ENCODE data around the gene IL25. TPM values are rescaled to one million over a fixed set of nuclear protein-coding genes. Genes with fewer than 3 reads are reported as not detected.
"Not testable (repeated sequence)": the region's sequence is repeated elsewhere in the genome, so short reads cannot be mapped to it uniquely, and the experiment has no call there.

IL25 gene
- total RNA-seq, 2 donors from 2014 or later, result not detected

GRCh38 chr14:23396126-23396525 lies 23.5 kb downstream of the IL25 start:
- no peaks in the 10 kb centered on the region for H3K4me1 Mint-ChIP-seq (ENCODE audit: low read depth)
- ATAC-seq (replicated peaks in 1 of 2) (no peak), DNase-seq (no peak)
- no peaks in the 10 kb centered on the region for H3K36me3 Mint-ChIP-seq (ENCODE audit: insufficient read depth in 2 of 2)
- H3K27ac Mint-ChIP-seq, result no peak overlapping the region
- H3K9me3 Mint-ChIP-seq, result no peaks in the 10 kb centered on the region
- no peak overlapping the region for H3K4me3 Mint-ChIP-seq
- no peaks in the 10 kb centered on the region for H3K27me3 Mint-ChIP-seq (ENCODE audit: low read depth)

GRCh38 chr14:23396781-23397407 lies 24.3 kb downstream of the IL25 start:
- Mint-ChIP-seq H3K4me1 (ENCODE audit: low read depth) (no peaks in the 10 kb centered on the region), H3K27me3 (ENCODE audit: low read depth) (no peaks in the 10 kb centered on the region), H3K27ac (no peak overlapping the region), H3K36me3 (ENCODE audit: insufficient read depth in 2 of 2) (no peaks in the 10 kb centered on the region), H3K4me3 (no peak overlapping the region), H3K9me3 (no peaks in the 10 kb centered on the region)
- ATAC-seq (replicated peaks in 1 of 2) (no peak), DNase-seq (no peak)

GRCh38 chr14:23398348-23398747 lies 25.7 kb downstream of the IL25 start:
- Mint-ChIP-seq H3K4me3 (no peak overlapping the region), H3K36me3 (ENCODE audit: insufficient read depth in 2 of 2) (no peaks in the 10 kb centered on the region), H3K9me3 (no peaks in the 10 kb centered on the region), H3K4me1 (ENCODE audit: low read depth) (no peaks in the 10 kb centered on the region), H3K27ac (no peak overlapping the region), H3K27me3 (ENCODE audit: low read depth) (peaks cover 9% of the 10 kb centered on the region)
- ATAC-seq (replicated peaks in 1 of 2), result no peak
- no peak for DNase-seq

GRCh38 chr14:23399136-23399535 lies 26.5 kb downstream of the IL25 start:
- no peak overlapping the region for H3K4me3 Mint-ChIP-seq
- peaks cover 9% of the 10 kb centered on the region for H3K27me3 Mint-ChIP-seq (ENCODE audit: low read depth)
- no peak for DNase-seq
- no peaks in the 10 kb centered on the region for H3K9me3 Mint-ChIP-seq
- no peak overlapping the region for H3K27ac Mint-ChIP-seq
- ATAC-seq (replicated peaks in 1 of 2), result no peak
- no peaks in the 10 kb centered on the region for H3K4me1 Mint-ChIP-seq (ENCODE audit: low read depth)
- no peaks in the 10 kb centered on the region for H3K36me3 Mint-ChIP-seq (ENCODE audit: insufficient read depth in 2 of 2)

GRCh38 chr14:23399591-23399990 lies 27.0 kb downstream of the IL25 start:
- Mint-ChIP-seq H3K36me3 (ENCODE audit: insufficient read depth in 2 of 2) (no peaks in the 10 kb centered on the region), H3K9me3 (no peaks in the 10 kb centered on the region), H3K27ac (no peak overlapping the region), H3K27me3 (ENCODE audit: low read depth) (peaks cover 9% of the 10 kb centered on the region), H3K4me1 (ENCODE audit: low read depth) (no peaks in the 10 kb centered on the region), H3K4me3 (no peak overlapping the region)
- no peak for ATAC-seq (replicated peaks in 1 of 2)
- no peak for DNase-seq

- not testable (repeated sequence) for DNase-seq; H3K36me3 Mint-ChIP-seq (ENCODE audit: insufficient read depth in 2 of 2); H3K27ac Mint-ChIP-seq; H3K9me3 Mint-ChIP-seq; H3K4me3 Mint-ChIP-seq; H3K4me1 Mint-ChIP-seq (ENCODE audit: low read depth); ATAC-seq (replicated peaks in 1 of 2); H3K27me3 Mint-ChIP-seq (ENCODE audit: low read depth)
These were observed 28.0 kb downstream of the IL25 start for GRCh38 chr14:23400496-23401149.

- no peak overlapping the region for H3K4me3 Mint-ChIP-seq
- H3K36me3 Mint-ChIP-seq (ENCODE audit: insufficient read depth in 2 of 2), result no peaks in the 10 kb centered on the region
- no peaks in the 10 kb centered on the region for H3K9me3 Mint-ChIP-seq
- ATAC-seq (replicated peaks in 1 of 2) (no peak), DNase-seq (no peak)
- H3K4me1 Mint-ChIP-seq (ENCODE audit: low read depth), result no peaks in the 10 kb centered on the region
- H3K27me3 Mint-ChIP-seq (ENCODE audit: low read depth), result peaks cover 9% of the 10 kb centered on the region
- H3K27ac Mint-ChIP-seq, result no peak overlapping the region
These were observed 28.7 kb downstream of the IL25 start for GRCh38 chr14:23401291-23401690.

- Mint-ChIP-seq H3K36me3 (ENCODE audit: insufficient read depth in 2 of 2) (no peaks in the 10 kb centered on the region), H3K27me3 (ENCODE audit: low read depth) (peaks cover 9% of the 10 kb centered on the region), H3K4me1 (ENCODE audit: low read depth) (no peaks in the 10 kb centered on the region), H3K27ac (no peak overlapping the region), H3K4me3 (no peak overlapping the region), H3K9me3 (no peaks in the 10 kb centered on the region)
- ATAC-seq (replicated peaks in 1 of 2) (no peak), DNase-seq (no peak)
These were observed 29.9 kb downstream of the IL25 start for GRCh38 chr14:23402296-23403138.

GRCh38 chr14:23403139-23403438 lies 30.5 kb downstream of the IL25 start:
- Mint-ChIP-seq H3K4me1 (ENCODE audit: low read depth) (no peaks in the 10 kb centered on the region), H3K9me3 (no peaks in the 10 kb centered on the region)

GRCh38 chr14:23403908-23404307 lies 31.3 kb downstream of the IL25 start:
- peaks cover 12% of the 10 kb centered on the region for H3K27me3 Mint-ChIP-seq (ENCODE audit: low read depth)
- DNase-seq (no peak), ATAC-seq (replicated peaks in 1 of 2) (no peak)
- H3K4me1 Mint-ChIP-seq (ENCODE audit: low read depth), result no peaks in the 10 kb centered on the region
- no peaks in the 10 kb centered on the region for H3K9me3 Mint-ChIP-seq
- H3K27ac Mint-ChIP-seq, result no peak overlapping the region
- no peak overlapping the region for H3K4me3 Mint-ChIP-seq
- H3K36me3 Mint-ChIP-seq (ENCODE audit: insufficient read depth in 2 of 2), result no peaks in the 10 kb centered on the region

More at GRCh38 chr14:23403139-23403438, 30.5 kb downstream of the IL25 start:
- ATAC-seq (replicated peaks in 1 of 2), result no peak
- H3K27me3 Mint-ChIP-seq (ENCODE audit: low read depth), result peaks cover 9% of the 10 kb centered on the region
- no peak for DNase-seq
- H3K27ac Mint-ChIP-seq, result no peak overlapping the region
- no peak overlapping the region for H3K4me3 Mint-ChIP-seq
- no peaks in the 10 kb centered on the region for H3K36me3 Mint-ChIP-seq (ENCODE audit: insufficient read depth in 2 of 2)

- ATAC-seq (replicated peaks in 1 of 2), result no peak
- DNase-seq, result no peak
- Mint-ChIP-seq H3K36me3 (ENCODE audit: insufficient read depth in 2 of 2) (no peaks in the 10 kb centered on the region), H3K9me3 (no peaks in the 10 kb centered on the region), H3K27ac (no peak overlapping the region), H3K27me3 (ENCODE audit: low read depth) (peaks cover 14% of the 10 kb centered on the region), H3K4me1 (ENCODE audit: low read depth) (no peaks in the 10 kb centered on the region), H3K4me3 (no peak overlapping the region)
These were observed 31.8 kb downstream of the IL25 start for GRCh38 chr14:23404331-23404900.

GRCh38 chr14:23405096-23405495 lies 32.5 kb downstream of the IL25 start:
- DNase-seq (no peak), ATAC-seq (replicated peaks in 1 of 2) (no peak)
- Mint-ChIP-seq H3K36me3 (ENCODE audit: insufficient read depth in 2 of 2) (no peaks in the 10 kb centered on the region), H3K4me1 (ENCODE audit: low read depth) (no peaks in the 10 kb centered on the region), H3K27ac (no peak overlapping the region), H3K9me3 (no peaks in the 10 kb centered on the region), H3K4me3 (no peak overlapping the region), H3K27me3 (ENCODE audit: low read depth) (peaks cover 14% of the 10 kb centered on the region)

- no peaks in the 10 kb centered on the region for H3K4me1 Mint-ChIP-seq (ENCODE audit: low read depth)
- no peak overlapping the region for H3K4me3 Mint-ChIP-seq
- H3K27ac Mint-ChIP-seq, result no peak overlapping the region
- peaks cover 14% of the 10 kb centered on the region for H3K27me3 Mint-ChIP-seq (ENCODE audit: low read depth)
- ATAC-seq (replicated peaks in 1 of 2) (no peak), DNase-seq (no peak)
- H3K9me3 Mint-ChIP-seq, result no peaks in the 10 kb centered on the region
- no peaks in the 10 kb centered on the region for H3K36me3 Mint-ChIP-seq (ENCODE audit: insufficient read depth in 2 of 2)
These were observed 33.0 kb downstream of the IL25 start for GRCh38 chr14:23405516-23406025.
